HFFc6 (cell line): ENCODE results near the gene MOCS1. TPM values are rescaled to one million over a fixed set of nuclear protein-coding genes. Genes with fewer than 3 reads are reported as not detected.

Experiments used
- DNase-seq: peaks from one replicate; pipeline ENCODE4 v3.0.0-alpha.2; 2018
- H3K27ac Mint-ChIP-seq: 2 replicates; pipeline ENCODE4 v1.8.0; 2020; ENCODE audit warnings: mild to moderate bottlenecking, mixed read lengths
- H3K27me3 Mint-ChIP-seq: 2 replicates; pipeline ENCODE4 v1.8.0; 2021; ENCODE audit warnings: mild to moderate bottlenecking, moderate library complexity, mixed read lengths; ENCODE audit not compliant: insufficient read depth
- H3K36me3 Mint-ChIP-seq: 2 replicates; pipeline ENCODE4 v1.8.0; 2021; ENCODE audit warnings: low read depth, mixed read lengths
- H3K4me1 Mint-ChIP-seq: 2 replicates; pipeline ENCODE4 v1.8.0; 2020; ENCODE audit warnings: low read depth, mixed read lengths
- H3K4me3 Mint-ChIP-seq: 2 replicates; pipeline ENCODE4 v1.8.0; 2020; ENCODE audit warnings: mild to moderate bottlenecking, moderate library complexity, mixed read lengths
- H3K9me3 Mint-ChIP-seq: 2 replicates; pipeline ENCODE4 v1.8.0; 2020; ENCODE audit warnings: mild to moderate bottlenecking, mixed read lengths
- total RNA-seq, 6 experiments: library from RNA; stranded (reverse); fragmentation: NEBNext Ultra II Directional; extraction: Animal tissue kit (Norgen Biotek cat#: 25700); gene quantifications; 2 replicates in 1 of 6; 3 replicates in 5 of 6; pipeline ENCODE4 v1.2.3, GENCODE V29; 2021
- TF ChIP-seq, protein P1 (sequence below): fragments of 200-600 bp; sonication (generic); IDR thresholded peaks from 2 replicates; pipeline ENCODE4 v1.5.0; 2021; ENCODE audit warnings: antibody characterized with exemption, mild to moderate bottlenecking

The MOCS1 gene
- total RNA-seq, 6 experiments from 2014 or later = 7.9 to 11.1 (median 9.2) TPM

DNA sequence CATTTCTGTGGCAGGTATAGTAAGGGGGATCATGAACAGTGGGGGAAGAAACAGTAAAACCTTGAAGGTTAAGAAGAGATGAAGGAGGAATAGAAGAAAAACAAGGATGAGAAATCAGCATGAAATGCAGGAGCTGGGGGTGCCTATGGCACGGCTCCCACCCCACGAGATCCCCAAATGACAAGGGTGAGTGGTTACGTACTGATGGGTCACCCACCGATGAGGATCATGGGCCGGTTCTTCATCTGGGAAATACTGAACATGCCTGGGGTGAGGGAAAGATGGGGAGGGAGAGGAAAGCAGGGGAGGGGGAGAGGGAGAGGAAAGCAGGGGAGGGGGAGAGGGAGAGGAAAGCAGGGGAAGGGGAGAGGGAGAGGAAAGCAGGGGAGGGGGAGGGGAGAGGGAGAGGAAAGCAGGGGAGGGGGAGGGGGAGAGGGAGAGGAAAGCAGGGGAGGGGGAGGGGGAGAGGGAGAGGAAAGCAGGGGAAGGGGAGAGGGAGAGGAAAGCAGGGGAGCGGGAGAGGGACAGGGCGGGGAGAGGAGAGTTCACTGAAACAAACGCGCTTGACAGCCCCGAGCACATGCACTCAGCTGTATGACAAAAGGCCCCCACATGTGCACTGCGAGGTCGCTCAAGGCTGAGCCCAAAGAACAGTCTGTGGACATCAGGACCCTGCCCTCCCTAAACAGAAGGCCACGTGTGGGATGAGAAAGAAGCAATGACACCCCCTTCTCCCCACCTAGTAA is 25.3 kb downstream of the MOCS1 start:
- Mint-ChIP-seq H3K4me3 (no peak overlapping the region), H3K36me3 (no peaks in the 10 kb centered on the region), H3K4me1 (no peaks in the 10 kb centered on the region), H3K27me3 (peaks cover 5% of the 10 kb centered on the region), H3K9me3 (no peaks in the 10 kb centered on the region), H3K27ac (no peak overlapping the region)
- TF ChIP-seq, protein P1, sequence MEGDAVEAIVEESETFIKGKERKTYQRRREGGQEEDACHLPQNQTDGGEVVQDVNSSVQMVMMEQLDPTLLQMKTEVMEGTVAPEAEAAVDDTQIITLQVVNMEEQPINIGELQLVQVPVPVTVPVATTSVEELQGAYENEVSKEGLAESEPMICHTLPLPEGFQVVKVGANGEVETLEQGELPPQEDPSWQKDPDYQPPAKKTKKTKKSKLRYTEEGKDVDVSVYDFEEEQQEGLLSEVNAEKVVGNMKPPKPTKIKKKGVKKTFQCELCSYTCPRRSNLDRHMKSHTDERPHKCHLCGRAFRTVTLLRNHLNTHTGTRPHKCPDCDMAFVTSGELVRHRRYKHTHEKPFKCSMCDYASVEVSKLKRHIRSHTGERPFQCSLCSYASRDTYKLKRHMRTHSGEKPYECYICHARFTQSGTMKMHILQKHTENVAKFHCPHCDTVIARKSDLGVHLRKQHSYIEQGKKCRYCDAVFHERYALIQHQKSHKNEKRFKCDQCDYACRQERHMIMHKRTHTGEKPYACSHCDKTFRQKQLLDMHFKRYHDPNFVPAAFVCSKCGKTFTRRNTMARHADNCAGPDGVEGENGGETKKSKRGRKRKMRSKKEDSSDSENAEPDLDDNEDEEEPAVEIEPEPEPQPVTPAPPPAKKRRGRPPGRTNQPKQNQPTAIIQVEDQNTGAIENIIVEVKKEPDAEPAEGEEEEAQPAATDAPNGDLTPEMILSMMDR = no peak
- DNase-seq = no peak

- TF ChIP-seq, protein P1 = no peak
- Mint-ChIP-seq H3K27me3 (peaks cover 5% of the 10 kb centered on the region), H3K36me3 (no peaks in the 10 kb centered on the region), H3K9me3 (no peaks in the 10 kb centered on the region), H3K4me3 (no peak overlapping the region), H3K4me1 (no peaks in the 10 kb centered on the region), H3K27ac (no peak overlapping the region)
- no peak for DNase-seq
These were observed 26.2 kb downstream of the MOCS1 start for GRCh38 chr6:39907871-39908575.

DNA sequence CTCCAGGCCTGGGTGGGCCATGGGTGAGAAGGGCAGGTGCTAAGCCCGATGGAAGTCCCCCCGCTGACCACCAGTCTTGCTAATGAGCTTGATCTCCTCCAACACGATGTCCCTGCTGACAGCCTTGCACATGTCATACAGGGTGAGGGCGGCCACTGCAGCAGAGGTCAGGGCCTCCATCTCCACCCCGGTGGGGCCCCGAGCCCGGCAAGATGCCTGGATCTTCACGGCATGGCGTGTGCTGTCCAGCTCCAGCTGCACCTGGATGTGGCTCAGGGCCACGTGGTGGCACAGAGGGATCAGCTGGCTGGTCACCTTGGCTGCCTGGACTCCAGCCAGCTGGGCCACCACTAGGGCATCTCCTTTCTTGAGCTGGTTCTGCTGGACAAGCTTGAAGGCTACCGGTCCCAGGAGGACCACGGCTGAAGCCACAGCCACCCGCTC is 27.9 kb downstream of the MOCS1 start:
- H3K4me3 Mint-ChIP-seq = no peak overlapping the region
- no peak for DNase-seq
- no peaks in the 10 kb centered on the region for H3K9me3 Mint-ChIP-seq
- no peak overlapping the region for H3K27ac Mint-ChIP-seq
- peaks cover 3% of the 10 kb centered on the region for H3K27me3 Mint-ChIP-seq
- H3K36me3 Mint-ChIP-seq = no peaks in the 10 kb centered on the region
- no peaks in the 10 kb centered on the region for H3K4me1 Mint-ChIP-seq
- TF ChIP-seq, protein P1 = no peak

DNA sequence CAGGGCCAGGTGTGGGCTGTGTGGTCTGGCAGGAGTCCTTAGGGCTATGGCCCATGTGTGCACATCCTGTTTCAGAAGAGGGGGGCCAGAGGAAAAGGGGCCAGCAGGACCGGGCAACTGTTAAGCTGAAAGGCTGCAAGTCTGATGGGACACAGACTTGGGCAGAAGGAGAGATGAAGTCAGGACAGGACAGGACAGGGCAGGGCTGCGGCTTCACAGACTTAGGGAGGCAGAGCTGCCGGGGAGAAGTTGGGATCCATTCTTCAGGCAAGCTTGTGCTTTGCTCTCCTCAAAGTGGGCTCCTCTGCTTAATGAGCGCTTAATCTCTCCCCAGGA is 28.7 kb downstream of the MOCS1 start:
- DNase-seq = no peak
- Mint-ChIP-seq H3K27ac (no peak overlapping the region), H3K4me3 (no peak overlapping the region), H3K36me3 (no peaks in the 10 kb centered on the region), H3K9me3 (no peaks in the 10 kb centered on the region), H3K4me1 (no peaks in the 10 kb centered on the region), H3K27me3 (peaks cover 4% of the 10 kb centered on the region)
- TF ChIP-seq, protein P1 = no peak

DNA sequence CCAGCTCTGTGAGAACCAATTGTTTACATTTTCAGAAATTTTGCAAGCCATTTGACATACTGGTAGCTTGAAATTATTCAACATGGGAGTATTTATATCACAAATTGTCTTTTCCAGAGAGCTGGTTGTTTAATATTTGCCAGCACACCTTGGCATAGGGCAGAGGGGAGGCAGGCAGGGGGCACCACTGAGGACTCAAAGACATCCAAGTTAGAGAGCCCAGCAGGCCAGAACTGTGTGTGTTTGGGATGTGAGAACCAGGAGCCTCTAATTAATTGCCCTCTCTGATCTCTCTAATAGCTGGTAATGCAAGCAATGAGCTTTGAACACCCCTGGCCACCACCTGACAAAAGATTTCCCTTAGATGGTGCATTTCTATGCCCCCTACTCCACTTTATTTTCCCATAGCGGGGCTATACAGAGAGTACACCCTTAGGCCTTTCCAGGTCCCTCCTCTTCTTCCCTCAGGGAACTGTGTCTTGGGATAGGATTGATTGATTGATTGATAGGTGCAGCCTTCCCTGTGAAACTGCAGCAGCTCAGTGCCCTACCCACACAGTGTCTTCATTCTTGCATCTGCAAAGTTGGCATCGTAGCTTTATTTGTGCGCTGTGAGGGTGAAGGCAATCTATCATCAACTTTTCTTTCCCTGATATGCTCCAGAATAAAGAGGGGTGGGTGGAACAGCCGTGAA is 29.2 kb downstream of the MOCS1 start:
- no peak for DNase-seq
- no peaks in the 10 kb centered on the region for H3K36me3 Mint-ChIP-seq
- no peaks in the 10 kb centered on the region for H3K9me3 Mint-ChIP-seq
- H3K4me3 Mint-ChIP-seq = no peak overlapping the region
- H3K4me1 Mint-ChIP-seq = no peaks in the 10 kb centered on the region
- TF ChIP-seq, protein P1 = no peak
- H3K27me3 Mint-ChIP-seq = peaks cover 4% of the 10 kb centered on the region
- no peak overlapping the region for H3K27ac Mint-ChIP-seq
